C4-2B (cell line): ENCODE measurements around the gene SLC52A1.
"Not testable (repeated sequence)": the region's sequence is repeated elsewhere in the genome, so short reads cannot be mapped to it uniquely, and the experiment has no call there.

Experiments used
- H3K27ac ChIP-seq: fragments of 450-650 bp; 2 replicates; pipeline ENCODE4 v1.5.1; 2017
- CTCF ChIP-seq: fragments of 450-650 bp; conservative IDR thresholded peaks from 2 replicates; pipeline ENCODE4 v1.5.1; 2017; ENCODE audit warnings: mild to moderate bottlenecking
- ZFX ChIP-seq: fragments of 450-650 bp; IDR thresholded peaks from 2 replicates; pipeline ENCODE4 v1.6.1; 2017

The SLC52A1 gene

GRCh38 chr17:5034651-5035050 lies 575 bp downstream of the SLC52A1 start:
- TF ChIP-seq ZFX = no peak
- TF ChIP-seq CTCF = no peak
- H3K27ac ChIP-seq = no peak overlapping the region

- TF ChIP-seq CTCF (no peak), ZFX (no peak)
These were observed 1.2 kb downstream of the SLC52A1 start for GRCh38 chr17:5034063-5034462.

GRCh38 chr17:5033352-5034015 lies 1.7 kb downstream of the SLC52A1 start:
- TF ChIP-seq CTCF = no peak
- no peak for TF ChIP-seq ZFX

More at GRCh38 chr17:5034063-5034462, 1.2 kb downstream of the SLC52A1 start:
- no peak overlapping the region for H3K27ac ChIP-seq

GRCh38 chr17:5032865-5033264 lies 2.4 kb downstream of the SLC52A1 start:
- no peak overlapping the region for H3K27ac ChIP-seq
- no peak for TF ChIP-seq ZFX

More at GRCh38 chr17:5033352-5034015, 1.7 kb downstream of the SLC52A1 start:
- no peak overlapping the region for H3K27ac ChIP-seq

- peak overlapping the region; percentile 15 for H3K27ac ChIP-seq
- no peak for TF ChIP-seq ZFX
- TF ChIP-seq CTCF = peak; percentile 80
These were observed 3.7 kb downstream of the SLC52A1 start for GRCh38 chr17:5031365-5032082.

GRCh38 chr17:5030168-5030567 lies 5.1 kb downstream of the SLC52A1 start:
- H3K27ac ChIP-seq = not testable (repeated sequence)

- TF ChIP-seq ZFX (no peak), CTCF (no peak)
These were observed 7.3 kb downstream of the SLC52A1 start for GRCh38 chr17:5027916-5028315.

GRCh38 chr17:5027299-5027698 lies 7.9 kb downstream of the SLC52A1 start:
- TF ChIP-seq CTCF = no peak
- no peak for TF ChIP-seq ZFX
- no peak overlapping the region for H3K27ac ChIP-seq

More at GRCh38 chr17:5027916-5028315, 7.3 kb downstream of the SLC52A1 start:
- H3K27ac ChIP-seq = no peak overlapping the region
